SU-DHL-6 (cell line): ENCODE data around the gene UNC5B.

Experiments used
- CTCF ChIP-seq: fragments of 200-600 bp; sonication (generic); IDR thresholded peaks from one replicate; pipeline ENCODE4 v1.5.1; 2017; ENCODE audit warnings: antibody characterized with exemption, mild to moderate bottlenecking, low read length, moderate library complexity; ENCODE audit not compliant: insufficient read depth, poor library complexity, severe bottlenecking
- EZH2phosphoT487 ChIP-seq: fragments of 200-600 bp; sonication (generic), shearing (Covaris generic); conservative IDR thresholded peaks from 2 replicates; pipeline ENCODE4 v1.6.1; 2018; ENCODE audit warnings: mild to moderate bottlenecking, antibody characterized with exemption, low read length, moderate library complexity, mixed read lengths

DNA sequence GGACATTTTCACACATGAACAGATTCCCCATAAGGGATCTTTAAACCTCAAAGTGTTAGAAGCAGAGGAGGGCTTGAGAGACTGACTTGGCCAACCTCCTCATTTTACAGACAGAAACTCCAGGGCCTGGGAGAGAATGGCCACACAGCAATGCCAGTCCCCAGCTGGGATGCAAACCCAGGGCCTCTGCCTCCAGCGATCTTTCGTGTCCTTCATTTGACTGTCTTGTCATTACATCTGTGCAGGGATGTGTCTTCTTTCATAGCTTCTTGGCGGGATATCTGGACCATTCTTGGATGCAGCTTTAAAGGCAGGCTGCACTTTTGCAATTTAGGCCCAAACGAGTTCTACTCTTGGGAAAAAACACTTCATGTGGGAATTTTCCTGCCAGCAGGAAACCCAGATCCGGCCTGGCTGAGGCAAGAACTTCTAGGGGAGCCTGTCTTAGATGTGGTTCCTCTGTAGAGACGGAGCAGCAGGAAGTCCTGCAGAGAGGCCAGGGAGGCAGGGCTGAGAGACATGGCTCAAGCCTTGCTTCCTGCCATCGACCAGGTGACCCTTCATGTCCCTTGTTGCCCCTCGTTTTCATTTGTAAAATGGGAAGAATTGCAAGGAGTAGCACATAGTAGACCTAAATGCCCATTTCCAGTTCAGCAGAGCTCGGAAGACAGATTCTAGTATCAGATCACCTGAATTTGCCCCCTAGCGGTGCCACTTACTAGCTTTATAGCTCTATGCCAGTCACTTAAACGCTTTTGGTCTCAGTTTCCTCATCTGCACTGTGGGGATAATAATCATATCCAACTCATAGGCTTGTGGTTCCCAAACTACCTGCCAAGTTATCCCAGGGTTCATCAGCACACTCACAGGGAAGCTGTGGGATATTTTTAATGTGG is 62.8 kb downstream of the UNC5B start:
- TF ChIP-seq CTCF = peak; percentile 47
- TF ChIP-seq EZH2phosphoT487 = no peak
